ENCODE results near the gene SPATS2. TPM values are rescaled to one million over a fixed set of nuclear protein-coding genes. Genes with fewer than 3 reads are reported as not detected.
A peak's percentile ranks its signal among the peaks of the same experiment; 100 is the strongest.

The SPATS2 gene
- total and polyA plus RNA-seq, 7 experiments from 2014 or later, result 3.0 to 9.8 (median 7.8) TPM

DNA sequence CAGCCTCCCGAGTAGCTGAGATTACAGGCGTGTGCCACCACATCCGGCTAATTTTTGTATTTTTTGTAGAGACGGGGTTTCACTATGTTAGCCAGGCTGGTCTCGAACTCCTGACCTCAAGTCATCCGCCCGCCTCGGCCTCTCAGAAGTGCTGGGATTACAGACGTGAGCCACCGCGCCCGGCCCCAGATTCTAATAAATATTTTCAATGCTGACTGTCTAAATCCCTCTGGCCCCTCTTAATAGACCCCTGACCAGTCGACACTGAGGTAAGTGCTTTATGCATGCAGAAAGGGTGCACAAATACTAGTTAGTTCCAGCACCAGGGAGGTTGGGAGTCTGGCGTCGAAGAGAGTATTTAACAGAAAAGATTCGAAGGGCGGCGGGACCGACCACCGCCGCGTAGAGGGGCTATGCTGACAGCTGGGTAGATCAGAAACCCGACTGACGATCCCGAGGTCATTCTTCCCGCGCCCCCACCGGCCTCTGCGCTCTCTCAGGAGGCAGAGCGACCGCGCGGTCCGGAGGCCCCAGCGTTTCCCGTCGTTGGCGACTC is 1.1 kb upstream of the SPATS2 start:
- intact Hi-C loops (cut with micrococcal nuclease), result loop anchor here (1.0 to 10.0 kb wide), 12 partner anchors 8 to 477 kb away; partner anchors contain the start of genes MCRS1 (in 2 of the 2), TROAP (in 2 of the 2), BCDIN3D (in 1 of the 2) and FMNL3 (in 1 of the 2)
- H3K36me3 Mint-ChIP-seq, result peaks cover 0 to 1% (median 0%) of the 10 kb centered on the region in 5 donors
- peaks cover 0 to 6% (median 0%) of the 10 kb centered on the region in 5 donors for H3K27me3 Mint-ChIP-seq
- H3K4me1 Mint-ChIP-seq, result peaks cover 11 to 37% (median 31%) of the 10 kb centered on the region in 7 donors
- ATAC-seq (no peak), DNase-seq (no peak)
- H3K4me3 Mint-ChIP-seq, result peak overlapping the region; percentile 71 to 97 (median 88)
- ChIA-PET CTCF (interaction anchor here (0.7 to 2.6 kb wide), 8 partner anchors 9 to 257 kb away, joined by 3 to 14 read pairs (median 4); partner anchors contain the start of genes DNAJC22 and PRPF40B), POLR2A (interaction anchor here (0.7 to 2.3 kb wide), 9 partner anchors 9 to 235 kb away, joined by 3 to 10 read pairs (median 4); partner anchors contain the start of genes TROAP and TUBA1B)
- Histone ChIP-seq H3K4me3 (ENCODE audit: low read length) (peak overlapping the region; percentile 90), H3K4me1 (ENCODE audit: control insufficient read depth in 2 of 2, insufficient read depth in 2 of 2, low read length in 2 of 2) (peaks cover 0 to 15% of the 10 kb centered on the region in 2 donors), H3K9me3 (ENCODE audit: control insufficient read depth in 2 of 3, low read length in 3 of 3) (no peaks in the 10 kb centered on the region), H3K27ac (ENCODE audit: low read depth, low read length) (peak overlapping the region; percentile 87), H3K27me3 (ENCODE audit: control insufficient read depth in 2 of 2, insufficient read depth in 2 of 2, low read length in 2 of 2) (no peaks in the 10 kb centered on the region), H3K36me3 (ENCODE audit: control insufficient read depth in 2 of 3, insufficient read depth in 3 of 3, low read length in 3 of 3) (peaks cover 0 to 10% (median 0%) of the 10 kb centered on the region in 3 experiments)
- H3K9me3 Mint-ChIP-seq, result no peaks in the 10 kb centered on the region
- H3K27ac Mint-ChIP-seq, result peak overlapping the region; percentile 65 to 97 (median 94)

- Mint-ChIP-seq H3K27ac (peak overlapping the region; percentile 65 to 97 (median 94)), H3K4me3 (peak overlapping the region; percentile 71 to 97 (median 88)), H3K27me3 (peaks cover 0 to 2% (median 0%) of the 10 kb centered on the region in 5 donors), H3K9me3 (no peaks in the 10 kb centered on the region), H3K4me1 (peaks cover 11 to 39% (median 31%) of the 10 kb centered on the region in 7 donors), H3K36me3 (peaks cover 0 to 5% (median 0%) of the 10 kb centered on the region in 5 donors)
- Histone ChIP-seq H3K9me3 (ENCODE audit: control insufficient read depth in 2 of 3, low read length in 3 of 3) (no peaks in the 10 kb centered on the region), H3K4me3 (ENCODE audit: low read length) (peak overlapping the region; percentile 90), H3K27me3 (ENCODE audit: control insufficient read depth in 2 of 2, insufficient read depth in 2 of 2, low read length in 2 of 2) (no peaks in the 10 kb centered on the region), H3K36me3 (ENCODE audit: control insufficient read depth in 2 of 3, insufficient read depth in 3 of 3, low read length in 3 of 3) (peaks cover 0 to 10% (median 0%) of the 10 kb centered on the region in 3 experiments), H3K4me1 (ENCODE audit: control insufficient read depth in 2 of 2, insufficient read depth in 2 of 2, low read length in 2 of 2) (peaks cover 0 to 15% of the 10 kb centered on the region in 2 donors), H3K27ac (ENCODE audit: low read depth, low read length) (peak overlapping the region; percentile 87)
- intact Hi-C loops (cut with micrococcal nuclease), result loop anchor here (1.0 to 10.0 kb wide), 15 partner anchors 9 to 658 kb away; partner anchors contain the start of genes MCRS1 (in 2 of the 2), PRPF40B (in 2 of the 2), TROAP (in 2 of the 2) and BCDIN3D (in 1 of the 2)
- DNase-seq, result peak; percentile 72 to 95 (median 82)
- ChIA-PET POLR2A (interaction anchor here (0.6 to 2.3 kb wide), 17 partner anchors 9 to 629 kb away, joined by 3 to 10 read pairs (median 4); partner anchors contain the start of genes DNAJC22, TROAP and TUBA1B), CTCF (interaction anchor here (0.9 to 2.6 kb wide), 9 partner anchors 9 to 257 kb away, joined by 3 to 14 read pairs (median 3); partner anchors contain the start of genes DNAJC22 and PRPF40B)
- ATAC-seq, result peak; percentile 90
Measured at GRCh38 chr12:49366652-49367380, 446 bp upstream of the SPATS2 start.

DNA sequence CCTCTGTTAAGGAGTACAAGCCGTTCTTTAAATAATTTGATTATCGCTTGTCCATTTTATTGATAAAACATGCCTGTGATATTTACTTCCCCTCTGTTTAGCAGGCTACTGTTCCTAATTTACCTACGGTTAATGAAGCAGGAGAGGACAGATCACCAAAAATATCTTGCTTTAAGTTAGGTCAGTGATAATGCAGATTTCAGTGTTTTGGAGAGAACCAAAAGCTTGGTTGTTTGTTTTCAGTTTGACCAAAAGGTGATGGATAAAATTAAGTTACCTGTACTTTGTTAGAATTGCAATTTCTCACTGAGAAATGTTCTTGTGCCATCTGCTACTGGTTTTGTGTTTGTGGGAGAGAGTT is 958 bp downstream of the SPATS2 start:
- Histone ChIP-seq H3K9me3 (ENCODE audit: control insufficient read depth in 2 of 3, low read length in 3 of 3) (no peaks in the 10 kb centered on the region), H3K27ac (ENCODE audit: low read depth, low read length) (peak overlapping the region; percentile 87), H3K4me1 (ENCODE audit: control insufficient read depth in 2 of 2, insufficient read depth in 2 of 2, low read length in 2 of 2) (peaks cover 0 to 15% of the 10 kb centered on the region in 2 donors), H3K4me3 (ENCODE audit: low read length) (no peak overlapping the region), H3K27me3 (ENCODE audit: control insufficient read depth in 2 of 2, insufficient read depth in 2 of 2, low read length in 2 of 2) (no peaks in the 10 kb centered on the region), H3K36me3 (ENCODE audit: control insufficient read depth in 2 of 3, insufficient read depth in 3 of 3, low read length in 3 of 3) (peaks cover 0 to 10% (median 0%) of the 10 kb centered on the region in 3 experiments)
- H3K9me3 Mint-ChIP-seq, result no peaks in the 10 kb centered on the region
- H3K4me1 Mint-ChIP-seq, result peaks cover 11 to 43% (median 31%) of the 10 kb centered on the region in 7 donors
- DNase-seq (no peak), ATAC-seq (no peak)
- H3K27me3 Mint-ChIP-seq, result no peaks in the 10 kb centered on the region
- peak overlapping the region; percentile 71 to 97 (median 88) for H3K4me3 Mint-ChIP-seq
- peak overlapping the region in 8 of 9 donors; percentile 5 to 97 (median 84) for H3K27ac Mint-ChIP-seq
- intact Hi-C loops (cut with micrococcal nuclease), result loop anchor here (5.0 to 10.0 kb wide), 4 partner anchors 199 to 374 kb away; partner anchors contain the start of genes FMNL3 (in 1 of the 2), MCRS1 (in 1 of the 2), PRPF40B (in 1 of the 2) and TMBIM6 (in 1 of the 2)
- ChIA-PET CTCF (no interaction called here), POLR2A (interaction anchor here (0.8 to 1.2 kb wide), 3 partner anchors 9 to 916 kb away, joined by 3 to 5 read pairs (median 3); no protein-coding TSS in a partner anchor)
- H3K36me3 Mint-ChIP-seq, result peaks cover 0 to 5% (median 0%) of the 10 kb centered on the region in 5 donors

DNA sequence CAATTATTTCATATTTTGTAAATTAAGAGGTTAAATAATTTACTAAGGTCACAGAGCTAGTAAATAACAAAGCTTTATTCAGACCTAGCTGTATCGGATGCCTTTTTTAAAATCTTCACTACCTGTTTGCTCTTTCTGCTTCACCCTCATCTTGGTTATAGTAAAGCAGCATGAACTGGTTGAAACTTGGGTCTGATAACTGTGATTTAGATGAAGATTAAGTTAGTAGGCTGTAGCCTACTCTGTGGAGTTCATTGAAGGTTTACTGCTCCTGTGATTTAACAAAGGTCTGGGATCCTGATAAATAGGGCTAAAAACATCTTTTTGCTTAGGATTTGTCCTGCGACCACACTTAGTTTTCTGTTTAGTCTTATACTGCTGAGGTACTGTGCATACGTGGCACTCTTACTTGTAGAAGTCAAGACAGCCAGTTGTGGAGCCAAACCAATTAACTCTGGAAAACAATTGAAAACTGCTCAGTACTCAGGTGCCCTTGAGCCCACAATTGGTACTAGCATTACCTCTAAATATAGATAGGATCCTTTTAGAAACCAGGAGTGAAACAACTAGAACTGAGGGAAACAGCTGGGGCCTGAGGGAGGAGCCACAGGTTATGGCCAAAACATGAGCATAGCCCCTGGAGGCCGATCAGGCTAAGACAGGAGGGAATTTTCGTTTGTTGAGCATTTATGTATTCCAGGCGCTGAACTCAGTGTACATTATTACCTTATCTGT is 2.3 kb downstream of the SPATS2 start:
- Mint-ChIP-seq H3K4me1 (peaks cover 11 to 43% (median 31%) of the 10 kb centered on the region in 7 donors), H3K27ac (peak overlapping the region in 8 of 9 donors; percentile 10 to 86 (median 49)), H3K4me3 (peak overlapping the region in 6 of 10 donors; percentile 10 to 46 (median 16)), H3K9me3 (no peaks in the 10 kb centered on the region), H3K27me3 (no peaks in the 10 kb centered on the region), H3K36me3 (peaks cover 0 to 5% (median 0%) of the 10 kb centered on the region in 5 donors)
- Histone ChIP-seq H3K27me3 (ENCODE audit: control insufficient read depth in 2 of 2, insufficient read depth in 2 of 2, low read length in 2 of 2) (no peaks in the 10 kb centered on the region), H3K4me3 (ENCODE audit: low read length) (no peak overlapping the region), H3K9me3 (ENCODE audit: control insufficient read depth in 2 of 3, low read length in 3 of 3) (no peaks in the 10 kb centered on the region), H3K4me1 (ENCODE audit: control insufficient read depth in 2 of 2, insufficient read depth in 2 of 2, low read length in 2 of 2) (peaks cover 0 to 15% of the 10 kb centered on the region in 2 donors), H3K27ac (ENCODE audit: low read depth, low read length) (peak overlapping the region; percentile 9), H3K36me3 (ENCODE audit: control insufficient read depth in 2 of 3, insufficient read depth in 3 of 3, low read length in 3 of 3) (peaks cover 0 to 10% (median 0%) of the 10 kb centered on the region in 3 experiments)
- ChIA-PET CTCF (interaction anchor here (0.6 to 1.3 kb wide), 2 partner anchors 10 to 465 kb away, joined by 3 to 10 read pairs; no protein-coding TSS in a partner anchor), POLR2A (interaction anchor here (0.9 to 1.5 kb wide), 3 partner anchors 27 to 142 kb away, joined by 3 read pairs; no protein-coding TSS in a partner anchor)
- ATAC-seq (no peak), DNase-seq (peak in 2 of 9 donors; percentile 14 to 26)
- intact Hi-C loops (cut with micrococcal nuclease), result loop anchor here (5.0 to 10.0 kb wide), 4 partner anchors 198 to 373 kb away; partner anchors contain the start of genes FMNL3 (in 1 of the 2), MCRS1 (in 1 of the 2), PRPF40B (in 1 of the 2) and TMBIM6 (in 1 of the 2)

- no peak overlapping the region for H3K4me3 Mint-ChIP-seq
- peaks cover 11 to 46% (median 30%) of the 10 kb centered on the region in 7 donors for H3K4me1 Mint-ChIP-seq
- POLR2A ChIA-PET, result interaction anchor here (1.2 to 1.5 kb wide), 2 partner anchors 26 to 141 kb away, joined by 3 read pairs; no protein-coding TSS in a partner anchor
- Histone ChIP-seq H3K27ac (ENCODE audit: low read depth, low read length) (no peak overlapping the region), H3K27me3 (ENCODE audit: control insufficient read depth in 2 of 2, insufficient read depth in 2 of 2, low read length in 2 of 2) (no peaks in the 10 kb centered on the region), H3K9me3 (ENCODE audit: control insufficient read depth in 2 of 3, low read length in 3 of 3) (no peaks in the 10 kb centered on the region), H3K4me3 (ENCODE audit: low read length) (no peak overlapping the region), H3K4me1 (ENCODE audit: control insufficient read depth in 2 of 2, insufficient read depth in 2 of 2, low read length in 2 of 2) (peaks cover 0 to 15% of the 10 kb centered on the region in 2 donors), H3K36me3 (ENCODE audit: control insufficient read depth in 2 of 3, insufficient read depth in 3 of 3, low read length in 3 of 3) (peaks cover 0 to 10% (median 0%) of the 10 kb centered on the region in 3 experiments)
- intact Hi-C loops (cut with micrococcal nuclease), result no loop called here
- CTCF ChIA-PET, result no interaction called here
- H3K27ac Mint-ChIP-seq, result peak overlapping the region in 4 of 9 donors; percentile 8 to 83 (median 21)
- ATAC-seq (no peak), DNase-seq (no peak)
- no peaks in the 10 kb centered on the region for H3K9me3 Mint-ChIP-seq
- H3K27me3 Mint-ChIP-seq, result no peaks in the 10 kb centered on the region
- H3K36me3 Mint-ChIP-seq, result peaks cover 0 to 5% (median 0%) of the 10 kb centered on the region in 5 donors
Measured at GRCh38 chr12:49370539-49370938, 3.3 kb downstream of the SPATS2 start.
